Measurements from ENCODE around the gene CEACAM7.
A peak's percentile ranks its signal among the peaks of the same experiment; 100 is the strongest.
"Not testable (repeated sequence)": the region's sequence is repeated elsewhere in the genome, so short reads cannot be mapped to it uniquely, and the experiment has no call there.

Gene CEACAM7

DNA sequence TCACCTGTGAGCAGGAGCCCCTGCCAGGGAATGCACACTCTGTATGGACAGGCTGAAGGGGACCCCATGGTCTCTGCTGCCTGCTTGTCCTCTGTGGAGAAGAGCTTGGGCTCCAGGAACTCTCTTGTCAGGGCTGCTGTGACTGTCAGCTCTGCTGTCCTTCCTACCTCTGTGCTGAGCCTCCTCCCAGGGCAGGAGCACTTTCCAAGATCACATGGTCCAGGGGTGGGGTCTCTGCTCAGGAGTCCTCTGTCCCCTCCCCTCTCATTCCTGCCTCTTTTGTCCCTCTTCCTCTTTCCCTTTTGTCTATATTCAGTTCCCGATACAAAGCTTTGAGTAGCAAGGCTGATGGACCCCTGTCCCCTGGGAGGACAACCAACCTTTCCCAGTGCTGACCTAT is at the start of gene CEACAM7:
Gene CEACAM7, minus strand, starts transcription at position 173 of the 400 bp plus-strand sequence. Its CDS starts 105 bp downstream, at position 68.
- DNase-seq: no peak

DNA sequence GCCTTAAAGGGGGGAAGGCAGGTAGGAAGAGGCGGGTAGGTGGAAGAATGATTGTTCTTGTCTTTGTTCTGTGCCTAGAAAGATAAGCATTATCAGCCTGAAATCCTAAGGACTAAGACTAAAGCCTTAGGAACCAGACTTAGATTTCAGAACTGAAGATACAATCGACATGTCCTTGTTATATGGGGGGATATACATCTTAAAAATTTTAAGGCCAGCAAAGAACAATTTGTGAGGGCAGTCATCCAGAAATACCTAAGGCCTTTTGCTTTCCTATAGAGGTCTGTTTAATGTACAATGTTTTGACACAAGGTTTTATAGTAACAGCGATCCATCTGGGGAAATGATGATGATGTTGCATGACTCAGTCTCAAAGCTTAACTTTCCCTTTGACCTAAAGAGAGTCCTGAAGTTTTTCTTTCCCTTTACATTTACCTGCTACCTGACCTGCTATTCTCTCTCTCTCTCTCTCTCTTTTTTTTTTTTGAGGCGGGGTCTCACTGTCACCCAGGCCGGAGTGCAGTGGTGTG is 47.1 kb upstream of the CEACAM7 start:
- no peak for DNase-seq

DNA sequence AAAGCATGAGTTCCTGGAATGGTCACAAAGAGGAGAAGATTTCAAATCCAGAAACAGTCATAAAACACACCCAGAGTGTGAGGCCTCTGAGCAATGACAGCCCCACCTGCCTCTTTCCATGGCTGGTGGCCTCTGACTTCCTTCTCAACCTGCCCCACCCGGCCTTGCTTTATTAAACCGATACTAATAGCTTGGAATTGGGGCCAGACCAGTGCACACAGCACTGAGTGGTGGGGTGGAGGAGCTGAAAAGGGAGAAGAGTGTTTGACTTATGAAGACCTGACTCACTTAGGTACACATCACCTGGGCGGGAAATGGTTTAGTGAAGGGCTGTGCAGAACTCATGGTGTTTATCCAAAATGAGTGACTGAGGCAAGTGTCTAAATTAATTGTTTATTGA is 46.5 kb upstream of the CEACAM7 start:
- DNase-seq: no peak

DNA sequence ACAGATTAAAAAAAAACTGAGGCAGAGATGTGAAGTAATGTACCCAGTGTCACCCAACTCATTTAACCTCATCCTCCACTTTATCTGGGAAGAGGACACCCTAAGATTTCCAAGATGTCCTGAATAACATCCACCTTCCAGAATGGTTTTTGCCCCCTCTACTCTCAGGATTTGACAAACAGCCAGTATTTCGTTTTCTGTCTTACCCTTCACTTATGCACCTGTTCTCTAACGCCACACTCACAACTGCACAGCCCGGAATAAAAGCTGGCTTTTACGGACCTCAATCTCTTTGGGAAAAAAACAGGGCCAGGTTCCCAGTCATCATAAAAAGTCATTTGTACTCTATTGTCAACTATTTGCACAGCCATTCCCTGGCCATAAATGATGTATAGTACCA is 46.1 kb upstream of the CEACAM7 start:
- no peak for DNase-seq

DNA sequence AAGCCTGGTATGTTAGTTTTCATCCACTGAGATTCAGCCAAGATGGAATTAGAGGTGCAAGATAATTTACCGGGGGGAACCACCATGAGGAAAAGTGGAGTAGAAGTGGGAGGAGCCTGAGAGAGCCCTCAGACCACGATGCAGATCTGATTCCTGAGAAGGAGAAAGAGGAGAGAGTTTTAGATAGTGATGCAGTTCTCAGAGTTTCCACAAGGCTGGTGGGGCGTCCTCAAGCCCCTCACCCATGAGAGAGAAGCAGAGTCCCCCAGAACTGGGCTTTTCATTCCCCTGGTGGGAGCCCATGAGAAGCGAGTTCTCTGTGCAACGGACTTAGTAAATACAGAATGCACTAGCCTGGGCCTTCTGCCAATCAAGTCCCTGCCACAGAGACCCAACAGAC is 38.4 kb upstream of the CEACAM7 start:
- DNase-seq: no peak

DNA sequence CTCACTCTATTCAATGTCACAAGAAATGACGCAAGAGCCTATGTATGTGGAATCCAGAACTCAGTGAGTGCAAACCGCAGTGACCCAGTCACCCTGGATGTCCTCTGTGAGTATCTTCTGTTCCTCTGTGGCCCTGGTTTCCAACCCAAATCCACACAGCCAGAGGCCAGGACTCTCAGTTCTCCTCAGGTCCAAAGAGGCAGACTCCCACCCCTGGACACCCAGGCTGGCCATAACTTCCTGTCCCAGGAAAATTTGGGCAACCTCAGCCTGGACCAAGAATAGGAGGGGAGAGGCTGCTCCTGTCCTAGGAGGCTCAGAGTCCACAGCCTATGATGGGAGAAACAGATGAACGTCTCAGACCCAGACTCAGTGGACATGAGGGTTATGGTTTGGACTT is 32.0 kb upstream of the CEACAM7 start:
- DNase-seq: no peak

DNA sequence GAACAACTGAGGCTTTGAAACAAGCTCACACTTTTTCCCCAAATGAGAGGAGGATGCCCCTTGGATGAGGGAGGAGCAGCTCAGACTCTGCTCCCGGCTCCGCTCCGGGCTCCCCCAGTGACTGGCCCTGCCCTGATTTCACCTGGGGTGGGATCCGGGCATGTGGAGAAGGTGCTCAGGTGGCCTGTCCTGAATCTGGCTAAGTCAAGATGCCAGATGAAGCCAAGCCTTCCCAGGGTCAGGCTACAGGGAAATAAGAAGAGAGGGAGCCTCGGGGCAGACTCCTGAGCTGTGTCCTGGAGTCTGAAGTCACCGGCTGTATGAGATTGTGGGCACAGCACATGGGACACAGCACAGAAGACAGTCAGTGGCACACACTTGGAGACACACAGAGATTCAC is 30.7 kb upstream of the CEACAM7 start:
- DNase-seq: no peak

DNA sequence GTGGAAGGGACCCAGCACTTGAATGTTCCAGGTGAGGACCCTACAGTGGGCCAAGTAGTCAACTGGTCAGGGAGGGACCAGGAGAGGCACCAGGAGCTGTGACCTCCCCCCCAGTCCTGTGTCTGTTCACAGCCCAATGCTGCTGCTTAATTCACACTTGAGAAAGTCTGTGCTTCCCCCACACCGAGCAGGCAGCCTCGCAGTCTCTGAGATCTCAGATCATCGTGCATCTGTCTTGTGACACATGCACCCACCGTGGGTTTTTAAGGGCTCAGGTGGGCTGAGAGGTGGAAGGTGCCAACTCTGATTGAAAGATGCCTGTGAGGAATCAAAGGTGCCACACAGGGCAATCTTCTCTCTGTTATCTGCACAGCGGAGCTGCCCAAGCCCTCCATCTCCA is 26.5 kb upstream of the CEACAM7 start:
- no peak for DNase-seq

DNA sequence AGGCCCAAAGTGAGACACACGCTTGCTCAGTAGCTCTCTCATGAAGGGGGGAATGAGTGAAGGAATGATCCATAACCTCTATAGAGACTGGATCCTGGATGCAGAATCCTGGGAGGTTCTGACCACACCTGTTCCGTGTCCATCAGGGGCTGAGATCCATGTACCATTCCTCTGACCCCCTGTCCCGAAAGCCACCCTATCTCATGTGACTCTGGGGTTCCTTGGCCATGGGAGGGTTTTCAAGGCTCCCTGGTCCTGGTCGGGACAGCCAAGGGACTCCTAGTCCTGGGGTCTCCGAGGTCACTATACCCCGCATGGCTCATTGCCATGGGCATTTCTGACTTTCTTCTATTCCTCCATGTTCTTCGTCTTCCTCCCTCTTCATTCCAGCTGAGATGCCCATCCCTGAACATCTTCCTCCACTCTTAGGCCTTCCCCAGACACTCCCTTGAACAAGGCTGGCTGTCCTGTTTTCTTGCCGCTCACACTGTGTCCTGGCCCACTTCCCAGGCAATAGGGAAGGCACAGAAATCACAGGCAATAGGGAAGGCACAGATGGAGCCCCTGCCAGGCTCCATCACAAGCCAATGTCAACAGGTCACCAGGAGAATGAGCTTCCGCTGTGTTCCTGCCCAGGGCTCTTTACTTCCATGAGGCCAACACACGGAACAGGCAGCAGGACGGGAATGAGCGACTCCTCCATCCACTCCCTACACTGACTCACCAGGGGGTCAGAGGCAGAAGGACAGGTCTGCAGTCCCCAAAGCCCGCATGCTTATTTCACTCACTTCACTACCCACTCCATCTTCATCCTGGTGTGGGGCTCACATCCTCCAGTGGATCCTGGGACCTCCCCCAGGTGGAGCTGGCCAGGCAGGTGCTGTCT is 23.5 kb upstream of the CEACAM7 start:
- DNase-seq: no peak

DNA sequence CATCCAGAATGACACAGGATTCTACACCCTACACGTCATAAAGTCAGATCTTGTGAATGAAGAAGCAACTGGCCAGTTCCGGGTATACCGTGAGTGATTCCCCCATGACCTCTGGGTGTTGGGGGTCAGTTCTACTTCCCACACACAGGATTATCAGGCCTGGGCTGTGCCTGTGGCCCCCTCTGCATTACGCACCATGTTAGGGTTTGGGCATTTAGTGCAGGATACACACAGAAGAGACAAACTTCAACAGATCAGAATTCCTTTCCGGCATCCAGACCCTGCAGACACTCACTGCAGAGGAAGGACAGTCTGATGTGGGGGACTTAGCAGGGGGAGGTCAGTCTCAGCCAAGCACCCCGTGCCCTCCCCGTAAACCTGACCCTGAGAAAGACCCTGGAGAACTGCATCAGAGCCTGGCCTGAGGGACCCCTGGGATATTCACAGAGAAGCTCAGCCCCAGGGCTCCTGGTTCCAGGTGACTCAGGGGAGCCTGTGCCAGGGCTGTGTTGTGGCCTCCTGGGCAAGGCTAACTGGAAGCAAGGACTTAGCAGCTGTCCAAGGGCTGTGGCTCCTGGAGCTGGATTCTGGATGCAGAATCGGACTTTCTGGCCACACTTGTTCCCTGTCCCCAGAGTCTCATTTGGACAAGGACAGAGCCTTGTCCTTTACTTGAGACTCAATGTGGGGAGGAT is 22.0 kb upstream of the CEACAM7 start:
- DNase-seq: no peak

DNA sequence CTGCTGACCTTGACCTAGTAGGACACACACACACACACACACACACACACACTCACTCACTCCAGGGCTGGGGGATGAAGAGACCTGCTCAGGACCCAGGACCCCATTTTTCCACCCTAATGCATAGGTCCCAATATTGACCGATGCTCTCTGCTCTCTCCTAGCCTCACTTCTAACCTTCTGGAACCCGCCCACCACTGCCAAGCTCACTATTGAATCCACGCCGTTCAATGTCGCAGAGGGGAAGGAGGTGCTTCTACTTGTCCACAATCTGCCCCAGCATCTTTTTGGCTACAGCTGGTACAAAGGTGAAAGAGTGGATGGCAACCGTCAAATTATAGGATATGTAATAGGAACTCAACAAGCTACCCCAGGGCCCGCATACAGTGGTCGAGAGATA is 21.4 kb upstream of the CEACAM7 start:
- not testable (repeated sequence) for DNase-seq

DNA sequence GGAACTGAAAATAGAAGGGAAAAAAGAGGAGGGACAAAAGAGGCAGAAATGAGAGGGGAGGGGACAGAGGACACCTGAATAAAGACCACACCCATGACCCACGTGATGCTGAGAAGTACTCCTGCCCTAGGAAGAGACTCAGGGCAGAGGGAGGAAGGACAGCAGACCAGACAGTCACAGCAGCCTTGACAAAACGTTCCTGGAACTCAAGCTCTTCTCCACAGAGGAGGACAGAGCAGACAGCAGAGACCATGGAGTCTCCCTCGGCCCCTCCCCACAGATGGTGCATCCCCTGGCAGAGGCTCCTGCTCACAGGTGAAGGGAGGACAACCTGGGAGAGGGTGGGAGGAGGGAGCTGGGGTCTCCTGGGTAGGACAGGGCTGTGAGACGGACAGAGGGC is 20.4 kb upstream of the CEACAM7 start, which contains the start of gene CEACAM5:
Gene CEACAM5, plus strand, starts transcription at position 146 of the 400 bp plus-strand sequence. Its CDS starts 106 bp downstream, at position 252.
- DNase-seq: no peak

DNA sequence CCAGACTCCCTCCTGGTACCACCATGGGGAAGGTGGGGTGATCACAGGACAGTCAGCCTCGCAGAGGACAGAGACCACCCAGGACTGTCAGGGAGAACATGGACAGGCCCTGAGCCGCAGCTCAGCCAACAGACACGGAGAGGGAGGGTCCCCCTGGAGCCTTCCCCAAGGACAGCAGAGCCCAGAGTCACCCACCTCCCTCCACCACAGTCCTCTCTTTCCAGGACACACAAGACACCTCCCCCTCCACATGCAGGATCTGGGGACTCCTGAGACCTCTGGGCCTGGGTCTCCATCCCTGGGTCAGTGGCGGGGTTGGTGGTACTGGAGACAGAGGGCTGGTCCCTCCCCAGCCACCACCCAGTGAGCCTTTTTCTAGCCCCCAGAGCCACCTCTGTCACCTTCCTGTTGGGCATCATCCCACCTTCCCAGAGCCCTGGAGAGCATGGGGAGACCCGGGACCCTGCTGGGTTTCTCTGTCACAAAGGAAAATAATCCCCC is 19.9 kb upstream of the CEACAM7 start:
- DNase-seq: no peak

DNA sequence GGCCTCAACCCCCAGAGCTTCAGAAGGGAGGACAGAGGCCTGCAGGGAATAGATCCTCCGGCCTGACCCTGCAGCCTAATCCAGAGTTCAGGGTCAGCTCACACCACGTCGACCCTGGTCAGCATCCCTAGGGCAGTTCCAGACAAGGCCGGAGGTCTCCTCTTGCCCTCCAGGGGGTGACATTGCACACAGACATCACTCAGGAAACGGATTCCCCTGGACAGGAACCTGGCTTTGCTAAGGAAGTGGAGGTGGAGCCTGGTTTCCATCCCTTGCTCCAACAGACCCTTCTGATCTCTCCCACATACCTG is 19.4 kb upstream of the CEACAM7 start:
- DNase-seq: no peak

DNA sequence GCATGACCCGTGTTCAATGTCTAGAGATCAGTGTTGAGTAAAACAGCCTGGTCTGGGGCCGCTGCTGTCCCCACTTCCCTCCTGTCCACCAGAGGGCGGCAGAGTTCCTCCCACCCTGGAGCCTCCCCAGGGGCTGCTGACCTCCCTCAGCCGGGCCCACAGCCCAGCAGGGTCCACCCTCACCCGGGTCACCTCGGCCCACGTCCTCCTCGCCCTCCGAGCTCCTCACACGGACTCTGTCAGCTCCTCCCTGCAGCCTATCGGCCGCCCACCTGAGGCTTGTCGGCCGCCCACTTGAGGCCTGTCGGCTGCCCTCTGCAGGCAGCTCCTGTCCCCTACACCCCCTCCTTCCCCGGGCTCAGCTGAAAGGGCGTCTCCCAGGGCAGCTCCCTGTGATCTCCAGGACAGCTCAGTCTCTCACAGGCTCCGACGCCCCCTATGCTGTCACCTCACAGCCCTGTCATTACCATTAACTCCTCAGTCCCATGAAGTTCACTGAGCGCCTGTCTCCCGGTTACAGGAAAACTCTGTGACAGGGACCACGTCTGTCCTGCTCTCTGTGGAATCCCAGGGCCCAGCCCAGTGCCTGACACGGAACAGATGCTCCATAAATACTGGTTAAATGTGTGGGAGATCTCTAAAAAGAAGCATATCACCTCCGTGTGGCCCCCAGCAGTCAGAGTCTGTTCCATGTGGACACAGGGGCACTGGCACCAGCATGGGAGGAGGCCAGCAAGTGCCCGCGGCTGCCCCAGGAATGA is 18.9 kb upstream of the CEACAM7 start:
- DNase-seq: peak; percentile 68

DNA sequence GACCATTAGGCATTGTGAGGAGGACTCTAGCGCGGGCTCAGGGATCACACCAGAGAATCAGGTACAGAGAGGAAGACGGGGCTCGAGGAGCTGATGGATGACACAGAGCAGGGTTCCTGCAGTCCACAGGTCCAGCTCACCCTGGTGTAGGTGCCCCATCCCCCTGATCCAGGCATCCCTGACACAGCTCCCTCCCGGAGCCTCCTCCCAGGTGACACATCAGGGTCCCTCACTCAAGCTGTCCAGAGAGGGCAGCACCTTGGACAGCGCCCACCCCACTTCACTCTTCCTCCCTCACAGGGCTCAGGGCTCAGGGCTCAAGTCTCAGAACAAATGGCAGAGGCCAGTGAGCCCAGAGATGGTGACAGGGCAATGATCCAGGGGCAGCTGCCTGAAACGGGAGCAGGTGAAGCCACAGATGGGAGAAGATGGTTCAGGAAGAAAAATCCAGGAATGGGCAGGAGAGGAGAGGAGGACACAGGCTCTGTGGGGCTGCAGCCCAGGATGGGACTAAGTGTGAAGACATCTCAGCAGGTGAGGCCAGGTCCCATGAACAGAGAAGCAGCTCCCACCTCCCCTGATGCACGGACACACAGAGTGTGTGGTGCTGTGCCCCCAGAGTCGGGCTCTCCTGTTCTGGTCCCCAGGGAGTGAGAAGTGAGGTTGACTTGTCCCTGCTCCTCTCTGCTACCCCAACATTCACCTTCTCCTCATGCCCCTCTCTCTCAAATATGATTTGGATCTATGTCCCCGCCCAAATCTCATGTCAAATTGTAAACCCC is 17.5 kb upstream of the CEACAM7 start:
- DNase-seq: peak; percentile 34

DNA sequence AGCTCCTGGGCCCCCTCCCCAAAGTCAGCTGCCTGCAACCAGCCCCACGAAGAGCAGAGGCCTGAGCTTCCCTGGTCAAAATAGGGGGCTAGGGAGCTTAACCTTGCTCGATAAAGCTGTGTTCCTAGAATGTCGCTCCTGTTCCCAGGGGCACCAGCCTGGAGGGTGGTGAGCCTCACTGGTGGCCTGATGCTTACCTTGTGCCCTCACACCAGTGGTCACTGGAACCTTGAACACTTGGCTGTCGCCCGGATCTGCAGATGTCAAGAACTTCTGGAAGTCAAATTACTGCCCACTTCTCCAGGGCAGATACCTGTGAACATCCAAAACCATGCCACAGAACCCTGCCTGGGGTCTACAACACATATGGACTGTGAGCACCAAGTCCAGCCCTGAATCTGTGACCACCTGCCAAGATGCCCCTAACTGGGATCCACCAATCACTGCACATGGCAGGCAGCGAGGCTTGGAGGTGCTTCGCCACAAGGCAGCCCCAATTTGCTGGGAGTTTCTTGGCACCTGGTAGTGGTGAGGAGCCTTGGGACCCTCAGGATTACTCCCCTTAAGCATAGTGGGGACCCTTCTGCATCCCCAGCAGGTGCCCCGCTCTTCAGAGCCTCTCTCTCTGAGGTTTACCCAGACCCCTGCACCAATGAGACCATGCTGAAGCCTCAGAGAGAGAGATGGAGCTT is 15.7 kb upstream of the CEACAM7 start:
- DNase-seq: no peak

DNA sequence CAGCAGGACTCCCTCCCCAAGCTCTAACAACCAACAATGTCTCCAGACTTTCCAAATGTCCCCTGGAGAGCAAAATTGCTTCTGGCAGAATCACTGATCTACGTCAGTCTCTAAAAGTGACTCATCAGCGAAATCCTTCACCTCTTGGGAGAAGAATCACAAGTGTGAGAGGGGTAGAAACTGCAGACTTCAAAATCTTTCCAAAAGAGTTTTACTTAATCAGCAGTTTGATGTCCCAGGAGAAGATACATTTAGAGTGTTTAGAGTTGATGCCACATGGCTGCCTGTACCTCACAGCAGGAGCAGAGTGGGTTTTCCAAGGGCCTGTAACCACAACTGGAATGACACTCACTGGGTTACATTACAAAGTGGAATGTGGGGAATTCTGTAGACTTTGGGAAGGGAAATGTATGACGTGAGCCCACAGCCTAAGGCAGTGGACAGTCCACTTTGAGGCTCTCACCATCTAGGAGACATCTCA is 14.1 kb upstream of the CEACAM7 start:
- no peak for DNase-seq

DNA sequence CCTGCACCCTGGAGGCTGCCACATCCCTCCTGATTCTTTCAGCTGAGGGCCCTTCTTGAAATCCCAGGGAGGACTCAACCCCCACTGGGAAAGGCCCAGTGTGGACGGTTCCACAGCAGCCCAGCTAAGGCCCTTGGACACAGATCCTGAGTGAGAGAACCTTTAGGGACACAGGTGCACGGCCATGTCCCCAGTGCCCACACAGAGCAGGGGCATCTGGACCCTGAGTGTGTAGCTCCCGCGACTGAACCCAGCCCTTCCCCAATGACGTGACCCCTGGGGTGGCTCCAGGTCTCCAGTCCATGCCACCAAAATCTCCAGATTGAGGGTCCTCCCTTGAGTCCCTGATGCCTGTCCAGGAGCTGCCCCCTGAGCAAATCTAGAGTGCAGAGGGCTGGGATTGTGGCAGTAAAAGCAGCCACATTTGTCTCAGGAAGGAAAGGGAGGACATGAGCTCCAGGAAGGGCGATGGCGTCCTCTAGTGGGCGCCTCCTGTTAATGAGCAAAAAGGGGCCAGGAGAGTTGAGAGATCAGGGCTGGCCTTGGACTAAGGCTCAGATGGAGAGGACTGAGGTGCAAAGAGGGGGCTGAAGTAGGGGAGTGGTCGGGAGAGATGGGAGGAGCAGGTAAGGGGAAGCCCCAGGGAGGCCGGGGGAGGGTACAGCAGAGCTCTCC is 13.5 kb upstream of the CEACAM7 start:
- DNase-seq: peak; percentile 17

DNA sequence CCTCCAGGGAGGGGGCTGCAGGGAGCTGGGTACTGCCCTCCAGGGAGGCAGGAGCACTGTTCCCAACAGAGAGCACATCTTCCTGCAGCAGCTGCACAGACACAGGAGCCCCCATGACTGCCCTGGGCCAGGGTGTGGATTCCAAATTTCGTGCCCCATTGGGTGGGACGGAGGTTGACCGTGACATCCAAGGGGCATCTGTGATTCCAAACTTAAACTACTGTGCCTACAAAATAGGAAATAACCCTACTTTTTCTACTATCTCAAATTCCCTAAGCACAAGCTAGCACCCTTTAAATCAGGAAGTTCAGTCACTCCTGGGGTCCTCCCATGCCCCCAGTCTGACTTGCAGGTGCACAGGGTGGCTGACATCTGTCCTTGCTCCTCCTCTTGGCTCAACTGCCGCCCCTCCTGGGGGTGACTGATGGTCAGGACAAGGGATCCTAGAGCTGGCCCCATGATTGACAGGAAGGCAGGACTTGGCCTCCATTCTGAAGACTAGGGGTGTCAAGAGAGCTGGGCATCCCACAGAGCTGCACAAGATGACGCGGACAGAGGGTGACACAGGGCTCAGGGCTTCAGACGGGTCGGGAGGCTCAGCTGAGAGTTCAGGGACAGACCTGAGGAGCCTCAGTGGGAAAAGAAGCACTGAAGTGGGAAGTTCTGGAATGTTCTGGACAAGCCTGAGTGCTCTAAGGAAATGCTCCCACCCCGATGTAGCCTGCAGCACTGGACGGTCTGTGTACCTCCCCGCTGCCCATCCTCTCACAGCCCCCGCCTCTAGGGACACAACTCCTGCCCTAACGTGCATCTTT is 12.5 kb upstream of the CEACAM7 start:
- DNase-seq: no peak
